C1 segment of cervical spinal cord (tissue), 14 donors: ENCODE measurements around the gene NELFA.

Experiments
- DNase-seq, 14 donors: peaks; one replicate each; lab custom pipeline; 2025; lab: John Stamatoyannopoulos, UW

NELFA gene

GRCh38 chr4:1982124-1983052 is 26.4 kb downstream of the NELFA start:
- DNase-seq = no peak

- DNase-seq = no peak
Measured at GRCh38 chr4:1981251-1982058, 27.3 kb downstream of the NELFA start.

- no peak for DNase-seq
Measured at GRCh38 chr4:1980561-1981041, 28.2 kb downstream of the NELFA start.

GRCh38 chr4:1979477-1980196 is 29.1 kb downstream of the NELFA start:
- DNase-seq = no peak

- DNase-seq = no peak
Measured at GRCh38 chr4:1978741-1979476, 29.9 kb downstream of the NELFA start.

- DNase-seq = no peak
Measured at GRCh38 chr4:1978226-1978625, 30.5 kb downstream of the NELFA start.

- DNase-seq = no peak
Measured at GRCh38 chr4:1976416-1977352, 32.1 kb downstream of the NELFA start.

- no peak for DNase-seq
Measured at GRCh38 chr4:1975880-1976279, 32.9 kb downstream of the NELFA start.

GRCh38 chr4:1975391-1975801 is 33.4 kb downstream of the NELFA start:
- no peak for DNase-seq

- DNase-seq = no peak
Measured at GRCh38 chr4:1974840-1975239, 33.9 kb downstream of the NELFA start.

GRCh38 chr4:1973661-1974060 is 35.1 kb downstream of the NELFA start:
- no peak for DNase-seq

GRCh38 chr4:1973218-1973617 is 35.6 kb downstream of the NELFA start:
- DNase-seq = no peak

- DNase-seq = no peak
Measured at GRCh38 chr4:1972414-1972813, 36.4 kb downstream of the NELFA start.

- no peak for DNase-seq
Measured at GRCh38 chr4:1971456-1972200, 37.1 kb downstream of the NELFA start.

- no peak for DNase-seq
Measured at GRCh38 chr4:1970926-1971325, 37.8 kb downstream of the NELFA start.

- DNase-seq = no peak
Measured at GRCh38 chr4:1969928-1970723, 38.6 kb downstream of the NELFA start.

- no peak for DNase-seq
Measured at GRCh38 chr4:1968686-1969295, 40.0 kb downstream of the NELFA start.
